Measurements from ENCODE around the gene NAT16.

GRCh38 chr7:101173752-101174244 is 6.3 kb downstream of the NAT16 start:
- TF ChIP-seq, protein P1, sequence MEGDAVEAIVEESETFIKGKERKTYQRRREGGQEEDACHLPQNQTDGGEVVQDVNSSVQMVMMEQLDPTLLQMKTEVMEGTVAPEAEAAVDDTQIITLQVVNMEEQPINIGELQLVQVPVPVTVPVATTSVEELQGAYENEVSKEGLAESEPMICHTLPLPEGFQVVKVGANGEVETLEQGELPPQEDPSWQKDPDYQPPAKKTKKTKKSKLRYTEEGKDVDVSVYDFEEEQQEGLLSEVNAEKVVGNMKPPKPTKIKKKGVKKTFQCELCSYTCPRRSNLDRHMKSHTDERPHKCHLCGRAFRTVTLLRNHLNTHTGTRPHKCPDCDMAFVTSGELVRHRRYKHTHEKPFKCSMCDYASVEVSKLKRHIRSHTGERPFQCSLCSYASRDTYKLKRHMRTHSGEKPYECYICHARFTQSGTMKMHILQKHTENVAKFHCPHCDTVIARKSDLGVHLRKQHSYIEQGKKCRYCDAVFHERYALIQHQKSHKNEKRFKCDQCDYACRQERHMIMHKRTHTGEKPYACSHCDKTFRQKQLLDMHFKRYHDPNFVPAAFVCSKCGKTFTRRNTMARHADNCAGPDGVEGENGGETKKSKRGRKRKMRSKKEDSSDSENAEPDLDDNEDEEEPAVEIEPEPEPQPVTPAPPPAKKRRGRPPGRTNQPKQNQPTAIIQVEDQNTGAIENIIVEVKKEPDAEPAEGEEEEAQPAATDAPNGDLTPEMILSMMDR (IDR thresholded peaks at IDR 0.05) = no peak
- TF ChIP-seq EZH2 (IDR thresholded peaks at IDR 0.05) = no peak

Measured in neural progenitor cell (in vitro differentiated cells).